LoVo (cell line): ENCODE measurements around the gene RAB40B.
"Not testable (repeated sequence)": the region's sequence is repeated elsewhere in the genome, so short reads cannot be mapped to it uniquely, and the experiment has no call there.

Experiments
- DNase-seq: peaks from one replicate; pipeline ENCODE4 v3.0.0-alpha.2; 2016; ENCODE audit warnings: low spot score

RAB40B gene

GRCh38 chr17:82698065-82698973 is at the start of gene RAB40B:
RAB40B (minus strand) TSS chr17:82698698; CDS start chr17:82698596, 102 bp downstream.
- DNase-seq: peak; percentile 98

- no peak for DNase-seq
These were observed 47.0 kb upstream of the RAB40B start for GRCh38 chr17:82745524-82745923.

- not testable (repeated sequence) for DNase-seq
These were observed 46.2 kb upstream of the RAB40B start for GRCh38 chr17:82744736-82745135.

DNA sequence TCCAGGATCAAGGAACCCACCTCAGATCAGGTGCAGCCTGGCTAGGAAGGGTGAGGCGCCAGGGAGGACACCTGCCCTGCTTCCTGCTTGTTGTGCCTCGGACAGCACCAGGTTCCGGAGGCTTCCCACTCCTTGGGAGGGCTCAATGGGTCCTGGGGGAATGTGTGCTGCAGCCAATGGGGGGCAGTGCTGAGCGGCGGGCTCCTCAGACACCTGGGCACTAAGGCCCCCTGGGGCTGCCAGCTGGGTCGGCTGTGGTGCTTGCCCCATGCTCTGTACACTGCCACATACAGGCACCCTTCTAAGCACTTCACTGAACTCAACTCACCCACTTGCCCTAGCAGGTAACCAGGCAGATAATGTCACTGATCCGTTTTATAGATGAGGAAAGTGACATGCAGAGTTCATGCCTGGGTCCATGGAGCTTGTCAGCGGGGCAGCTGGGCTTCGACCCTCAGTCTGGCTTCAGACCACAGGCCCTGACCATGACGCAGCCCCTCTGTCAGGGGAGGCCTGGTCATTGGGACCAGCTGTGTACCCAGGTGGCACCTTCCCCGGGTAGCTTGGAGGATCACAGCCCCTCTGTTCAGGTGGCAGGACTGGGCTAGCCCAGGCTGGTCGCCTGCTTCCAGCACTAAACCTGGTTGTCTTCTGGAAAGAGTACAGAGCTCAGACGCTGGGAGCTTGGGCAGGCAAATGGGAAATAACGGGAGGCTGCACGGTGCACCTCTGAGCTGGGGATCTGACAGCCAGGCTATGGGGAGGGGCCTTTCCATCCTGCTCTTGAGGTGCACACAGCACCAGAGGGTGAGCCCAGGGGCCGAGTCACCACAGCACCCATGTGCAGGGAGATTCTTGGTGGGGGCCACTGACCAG is 45.1 kb upstream of the RAB40B start:
- DNase-seq: no peak

DNA sequence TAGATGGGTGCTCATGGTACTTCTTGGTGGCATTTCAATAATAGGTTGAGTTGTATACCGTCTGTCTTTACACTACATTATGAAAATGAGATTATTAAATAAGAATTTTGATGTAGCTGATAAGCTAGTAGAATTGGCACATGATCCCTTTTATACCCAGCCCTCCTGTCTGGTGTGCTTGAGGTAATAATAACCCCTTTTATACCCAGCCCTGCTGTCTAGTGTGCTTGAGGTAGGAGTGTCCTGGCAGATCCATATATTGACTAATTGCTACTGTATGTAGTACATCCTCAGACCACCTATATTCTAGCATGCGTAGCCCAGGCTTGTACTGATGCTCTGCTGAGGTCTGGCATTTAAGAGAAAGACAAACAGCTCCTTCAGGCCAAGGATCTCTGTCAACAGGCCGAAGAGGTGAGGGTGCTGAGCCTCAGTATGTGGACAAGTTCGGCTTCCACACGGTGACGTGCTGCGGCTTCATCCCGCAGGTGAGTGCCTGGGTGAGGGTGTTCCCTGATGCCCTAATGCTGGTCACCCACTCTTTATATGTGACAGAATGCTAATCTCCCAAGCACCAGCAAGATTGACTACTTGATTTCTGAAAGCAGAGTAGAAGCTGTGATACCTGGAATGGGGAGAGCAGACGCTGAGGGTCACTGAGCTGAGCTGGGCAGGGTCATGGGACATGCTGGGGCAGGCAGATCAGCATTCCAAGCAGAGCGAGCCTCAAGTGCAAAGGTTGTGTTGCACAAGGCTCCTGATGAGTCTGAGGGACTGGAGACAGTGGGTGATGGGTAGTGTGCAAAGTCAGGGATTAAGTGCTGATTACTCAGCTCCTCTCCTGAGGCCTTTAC is 42.6 kb upstream of the RAB40B start:
- no peak for DNase-seq

DNA sequence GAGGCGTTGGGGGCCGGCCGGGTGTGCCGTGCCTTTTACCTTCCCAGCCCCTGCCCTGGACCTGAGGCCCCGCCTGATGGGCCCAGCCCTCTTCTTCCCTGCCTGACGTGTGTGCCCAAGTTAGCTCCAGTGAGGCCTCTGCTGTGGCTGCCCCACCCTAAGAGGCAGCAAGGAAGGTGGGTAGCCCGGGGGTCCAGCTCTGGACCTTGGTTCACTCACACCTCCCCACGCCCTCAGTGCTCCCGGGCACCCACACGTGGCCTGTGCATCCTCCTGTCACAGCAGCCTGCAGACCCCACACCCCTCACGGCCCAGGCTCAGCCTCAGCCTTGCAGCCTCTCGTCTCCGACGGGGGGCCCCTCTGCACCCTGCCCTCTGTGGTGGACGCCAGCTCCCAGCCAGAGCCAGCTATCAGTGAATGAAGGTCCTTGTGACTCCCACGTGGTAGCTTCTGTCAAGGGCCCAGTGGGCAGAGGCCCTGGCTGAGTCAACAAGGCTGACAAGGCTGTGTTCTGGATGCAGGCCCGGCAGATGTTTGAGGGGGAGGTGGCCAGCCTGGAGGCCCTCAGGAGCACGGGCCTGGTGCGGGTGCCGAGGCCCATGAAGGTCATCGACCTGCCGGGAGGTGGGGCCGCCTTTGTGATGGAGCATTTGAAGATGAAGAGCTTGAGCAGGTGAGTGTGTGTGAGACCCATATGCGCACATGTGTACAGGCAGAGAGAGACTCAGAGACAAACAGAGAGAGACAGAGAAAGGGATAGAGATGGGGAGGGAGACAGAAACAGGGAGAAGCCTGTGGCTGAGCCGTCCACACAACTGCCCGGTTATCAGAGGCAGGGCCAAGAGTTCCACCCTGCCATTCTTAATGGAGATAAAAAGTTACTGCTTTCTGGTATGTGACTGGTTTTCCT is 39.7 kb upstream of the RAB40B start:
- DNase-seq: no peak

- DNase-seq: no peak
These were observed 38.1 kb upstream of the RAB40B start for GRCh38 chr17:82736511-82737185.

DNA sequence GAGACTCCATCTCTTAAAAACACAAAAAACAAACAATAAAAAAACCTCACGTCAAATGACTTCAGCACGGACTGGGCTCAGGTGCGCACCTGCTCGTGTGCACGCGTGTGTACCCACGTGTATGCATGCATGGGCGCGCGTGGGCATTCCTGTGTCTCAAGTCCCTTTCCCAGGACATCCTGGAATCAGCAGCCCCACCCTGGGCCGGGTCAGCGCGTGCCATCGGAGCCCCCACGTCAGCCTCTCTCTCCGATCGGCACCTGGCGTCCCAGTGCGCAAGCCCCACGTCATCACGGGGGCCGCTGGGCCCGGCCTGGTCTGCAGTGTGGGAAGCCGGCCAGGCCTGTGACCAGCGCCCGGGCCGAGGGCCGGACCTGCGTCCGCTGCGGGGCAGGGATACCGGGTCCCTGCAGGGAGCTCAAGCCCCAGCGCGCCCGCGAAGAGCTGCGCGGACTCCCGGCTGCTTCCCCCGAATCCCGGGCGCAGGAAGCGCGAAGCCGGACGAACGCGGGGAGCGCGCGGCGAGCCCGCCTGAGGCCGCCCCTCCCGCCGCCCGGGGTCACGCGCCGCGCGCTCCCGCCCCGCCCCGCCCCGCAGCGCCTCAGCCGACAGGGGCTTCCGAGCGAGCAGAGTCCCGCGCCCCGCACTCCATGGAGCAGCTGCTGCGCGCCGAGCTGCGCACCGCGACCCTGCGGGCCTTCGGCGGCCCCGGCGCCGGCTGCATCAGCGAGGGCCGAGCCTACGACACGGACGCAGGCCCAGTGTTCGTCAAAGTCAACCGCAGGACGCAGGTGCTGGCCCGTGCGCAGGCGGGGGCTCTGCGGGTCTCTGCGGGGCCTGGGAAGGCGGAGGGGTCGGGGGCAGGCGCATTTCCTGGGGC is 36.7 kb upstream of the RAB40B start, which contains the start of gene FN3K:
TSS of gene FN3K (plus strand) at position 629 of the 880 bp plus-strand sequence. CDS start at position 651, 22 bp downstream.
- DNase-seq: peak; percentile 69

GRCh38 chr17:82732118-82732743 is 33.7 kb upstream of the RAB40B start:
- no peak for DNase-seq

- DNase-seq: no peak
These were observed 31.2 kb upstream of the RAB40B start for GRCh38 chr17:82729479-82730260.

- no peak for DNase-seq
These were observed 27.9 kb upstream of the RAB40B start for GRCh38 chr17:82726427-82726826.

GRCh38 chr17:82723169-82723807 is 24.8 kb upstream of the RAB40B start:
- no peak for DNase-seq

DNA sequence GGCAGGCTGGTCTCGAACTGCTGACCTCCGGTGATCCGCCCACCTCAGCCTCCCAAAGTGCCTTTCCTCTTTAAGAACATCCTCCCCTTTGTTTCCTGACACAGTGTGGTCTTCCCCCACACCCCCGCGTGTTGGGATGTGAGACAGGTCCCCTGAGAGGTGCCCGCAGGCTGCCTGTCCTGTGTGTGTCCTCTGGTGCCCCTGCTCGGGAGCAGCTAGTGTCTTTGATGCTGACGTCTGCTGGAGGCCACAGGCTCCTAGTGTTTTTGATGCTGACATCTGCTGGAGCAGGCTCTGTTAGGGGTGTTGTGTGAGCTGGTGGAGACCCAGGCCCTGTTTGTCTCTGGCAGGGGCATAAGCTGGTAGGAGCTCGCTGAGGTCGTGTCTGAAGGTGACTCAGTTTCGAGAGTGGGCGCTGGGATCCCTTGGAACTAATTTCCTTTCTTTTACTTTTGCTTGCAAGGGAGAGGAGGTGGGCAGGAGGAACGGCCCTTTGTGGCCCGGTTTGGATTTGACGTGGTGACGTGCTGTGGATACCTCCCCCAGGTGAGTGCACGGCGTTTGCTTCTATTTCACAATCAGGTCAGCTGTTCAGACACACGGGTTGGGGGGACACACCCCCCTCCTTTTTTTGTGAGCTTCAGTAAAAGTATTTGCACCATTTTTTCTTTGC is 24.0 kb upstream of the RAB40B start:
- DNase-seq: no peak

DNA sequence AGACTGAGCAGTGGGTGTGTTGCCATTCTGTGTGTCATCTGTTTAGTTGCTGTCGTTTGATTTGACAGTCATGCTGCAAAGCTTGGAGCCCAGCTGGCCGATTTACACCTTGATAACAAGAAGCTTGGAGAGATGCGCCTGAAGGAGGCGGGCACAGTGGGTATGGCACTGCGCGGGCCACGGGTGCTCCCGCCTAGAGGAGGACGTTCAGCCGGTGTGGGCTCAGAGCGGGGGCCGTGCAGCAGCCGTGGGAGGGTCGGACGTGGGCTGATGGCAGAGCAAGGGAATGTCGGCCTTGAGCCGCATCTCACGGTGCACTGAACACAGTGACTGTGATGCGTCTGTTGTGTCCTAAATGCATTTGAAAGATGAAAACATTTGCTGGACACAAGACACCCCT is 21.7 kb upstream of the RAB40B start:
- DNase-seq: no peak

DNA sequence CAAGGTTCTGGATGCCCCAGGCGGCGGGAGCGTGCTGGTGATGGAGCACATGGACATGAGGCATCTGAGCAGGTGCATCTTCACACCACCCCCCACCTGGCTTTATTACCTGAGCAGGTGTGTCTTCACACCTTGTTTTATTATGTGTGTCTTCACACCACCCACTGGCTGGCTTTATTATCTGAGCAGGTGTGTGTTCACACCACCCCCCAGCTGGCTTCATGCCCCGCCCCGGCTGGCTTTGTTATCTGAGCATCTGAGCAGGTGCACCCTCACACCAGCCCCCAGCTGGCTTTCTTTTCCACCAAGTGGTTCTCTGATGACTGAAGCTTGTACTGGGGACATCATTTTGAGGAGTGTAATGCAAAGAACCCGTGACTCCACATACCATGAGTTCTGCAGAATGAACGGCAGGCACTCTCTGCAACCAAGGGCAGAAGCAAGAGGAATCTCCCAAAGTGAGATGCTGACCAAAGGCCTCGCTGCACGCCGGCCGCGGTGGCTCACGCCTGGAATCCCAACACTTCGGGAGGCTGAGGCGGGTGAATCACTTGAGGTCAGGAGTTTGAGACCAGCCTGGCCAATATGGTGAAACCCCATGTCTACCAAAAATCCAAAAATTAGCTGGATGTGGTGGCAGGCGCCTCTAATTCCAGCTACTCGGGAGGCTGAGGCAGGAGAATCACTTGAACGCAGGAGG is 20.6 kb upstream of the RAB40B start:
- DNase-seq: no peak
